ENCODE results near the gene RASGRF2.
"Not testable (repeated sequence)": the region's sequence is repeated elsewhere in the genome, so short reads cannot be mapped to it uniquely, and the experiment has no call there.

Gene RASGRF2

GRCh38 chr5:81069990-81070389, 109.8 kb downstream of the RASGRF2 start:
- no peak for DNase-seq (ENCODE audit: low read depth, low spot score)

GRCh38 chr5:81070571-81071255, 110.5 kb downstream of the RASGRF2 start:
- no peak for DNase-seq (ENCODE audit: low read depth, low spot score)

GRCh38 chr5:81075041-81075440, 114.9 kb downstream of the RASGRF2 start:
- no peak for DNase-seq (ENCODE audit: low read depth, low spot score)

GRCh38 chr5:81077105-81077504, 116.9 kb downstream of the RASGRF2 start:
- no peak for DNase-seq (ENCODE audit: low read depth, low spot score)

- no peak for DNase-seq (ENCODE audit: low read depth, low spot score)
These were observed 118.8 kb downstream of the RASGRF2 start for GRCh38 chr5:81078930-81079329.

- DNase-seq (ENCODE audit: low read depth, low spot score): no peak
These were observed 120.8 kb downstream of the RASGRF2 start for GRCh38 chr5:81080809-81081460.

GRCh38 chr5:81081461-81081835, 121.3 kb downstream of the RASGRF2 start:
- DNase-seq (ENCODE audit: low read depth, low spot score): no peak

GRCh38 chr5:81086881-81087281, 126.7 kb downstream of the RASGRF2 start:
- no peak for DNase-seq (ENCODE audit: low read depth, low spot score)

- no peak for DNase-seq (ENCODE audit: low read depth, low spot score)
These were observed 131.0 kb downstream of the RASGRF2 start for GRCh38 chr5:81091199-81091598.

- DNase-seq (ENCODE audit: low read depth, low spot score): no peak
These were observed 133.5 kb downstream of the RASGRF2 start for GRCh38 chr5:81093536-81094196.

GRCh38 chr5:81095835-81096234, 135.7 kb downstream of the RASGRF2 start:
- DNase-seq (ENCODE audit: low read depth, low spot score): no peak

- DNase-seq (ENCODE audit: low read depth, low spot score): no peak
These were observed 137.6 kb downstream of the RASGRF2 start for GRCh38 chr5:81097713-81098112.

GRCh38 chr5:81105261-81105877, 145.2 kb downstream of the RASGRF2 start:
- no peak for DNase-seq (ENCODE audit: low read depth, low spot score)

- DNase-seq (ENCODE audit: low read depth, low spot score): no peak
These were observed 155.1 kb downstream of the RASGRF2 start for GRCh38 chr5:81115261-81115660.

- DNase-seq (ENCODE audit: low read depth, low spot score): no peak
These were observed 157.4 kb downstream of the RASGRF2 start for GRCh38 chr5:81117566-81117965.

- no peak for DNase-seq (ENCODE audit: low read depth, low spot score)
These were observed 161.1 kb downstream of the RASGRF2 start for GRCh38 chr5:81121273-81121672.

- DNase-seq (ENCODE audit: low read depth, low spot score): no peak
These were observed 161.9 kb downstream of the RASGRF2 start for GRCh38 chr5:81121836-81122630.

GRCh38 chr5:81124689-81125088, 164.5 kb downstream of the RASGRF2 start:
- not testable (repeated sequence) for DNase-seq (ENCODE audit: low read depth, low spot score)

GRCh38 chr5:81125959-81126358, 165.8 kb downstream of the RASGRF2 start:
- DNase-seq (ENCODE audit: low read depth, low spot score): no peak

GRCh38 chr5:81128416-81128815, 168.3 kb downstream of the RASGRF2 start:
- DNase-seq (ENCODE audit: low read depth, low spot score): no peak

GRCh38 chr5:81132381-81132780, 172.2 kb downstream of the RASGRF2 start:
- DNase-seq (ENCODE audit: low read depth, low spot score): no peak

GRCh38 chr5:81134066-81134465, 173.9 kb downstream of the RASGRF2 start:
- no peak for DNase-seq (ENCODE audit: low read depth, low spot score)
